ENCODE results near the gene CMTM5.

- TF ChIP-seq POLR2AphosphoS5 (IDR thresholded peaks at IDR 0.05; ENCODE audit: low read depth, low read length) = no peak
- TF ChIP-seq SIN3A (IDR thresholded peaks at IDR 0.05; ENCODE audit: borderline replicate concordance, insufficient read depth, low read length) = no peak
These were observed 12.6 kb downstream of the CMTM5 start for GRCh38 chr14:23389396-23389795.

Measured in PFSK-1 (cell line).